A673 (cell line): Measurements from ENCODE around the gene IRX4.

ENCODE experiments used
- EZH2 ChIP-seq: fragments of 200-600 bp; sonication (generic); IDR thresholded peaks from 2 replicates; pipeline ENCODE4 v1.6.1; 2017; ENCODE audit warnings: borderline replicate concordance, low read depth, mild to moderate bottlenecking, mixed read lengths, antibody characterized with exemption, low read length; ENCODE audit not compliant: poor library complexity, severe bottlenecking
- TF ChIP-seq, protein P1 (sequence below): fragments of 300-800, 200-600 bp; sonication (generic); conservative IDR thresholded peaks from 2 replicates; pipeline ENCODE4 v1.5.1; 2017; ENCODE audit warnings: low read depth, mild to moderate bottlenecking, antibody characterized with exemption, low read length, moderate library complexity, mixed read lengths

DNA sequence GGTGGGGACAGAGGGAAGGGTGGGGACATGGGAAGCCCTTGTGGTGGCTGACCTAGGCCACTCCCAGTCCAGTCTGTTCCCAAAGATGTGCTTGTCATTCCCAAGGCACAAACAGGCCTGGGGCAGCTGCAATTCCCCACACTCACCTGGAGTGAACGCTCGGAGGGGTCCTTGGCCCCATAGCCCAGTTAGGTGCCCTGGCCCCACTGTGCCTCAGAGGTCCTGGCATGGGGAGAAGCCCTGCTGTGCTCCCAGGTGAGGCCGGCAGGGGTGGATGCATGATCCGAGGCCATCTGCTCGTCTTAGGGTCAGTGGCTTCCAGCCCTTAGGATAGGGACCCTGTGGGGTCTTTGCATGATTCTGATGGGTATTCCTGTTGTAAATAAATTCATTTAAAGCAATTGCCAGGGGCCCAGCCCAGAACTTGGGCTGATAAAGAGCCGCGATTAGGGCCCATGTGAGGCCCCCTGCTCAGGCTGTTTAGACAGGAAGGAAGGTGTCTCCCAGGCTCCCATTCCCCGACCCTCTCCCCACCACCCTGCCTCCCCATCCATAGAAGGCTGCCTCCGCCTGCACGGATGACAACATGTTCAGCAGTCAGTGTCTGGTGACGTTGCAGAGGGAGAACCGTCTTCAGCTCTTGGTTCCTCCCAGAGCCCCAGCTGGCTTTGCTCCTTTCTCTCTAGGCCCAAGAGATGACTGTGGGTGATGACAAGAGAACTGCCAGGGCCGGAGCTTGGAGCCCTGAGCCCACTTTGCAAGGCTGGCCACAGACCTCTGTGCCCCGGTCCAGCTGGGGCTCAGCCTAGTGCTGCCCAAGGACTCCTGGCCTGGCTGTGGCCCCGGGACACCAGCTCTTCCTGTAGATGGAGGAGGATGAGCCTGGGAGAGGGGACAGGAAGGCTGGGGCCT is 28.4 kb upstream of the IRX4 start:
- TF ChIP-seq, protein P1, sequence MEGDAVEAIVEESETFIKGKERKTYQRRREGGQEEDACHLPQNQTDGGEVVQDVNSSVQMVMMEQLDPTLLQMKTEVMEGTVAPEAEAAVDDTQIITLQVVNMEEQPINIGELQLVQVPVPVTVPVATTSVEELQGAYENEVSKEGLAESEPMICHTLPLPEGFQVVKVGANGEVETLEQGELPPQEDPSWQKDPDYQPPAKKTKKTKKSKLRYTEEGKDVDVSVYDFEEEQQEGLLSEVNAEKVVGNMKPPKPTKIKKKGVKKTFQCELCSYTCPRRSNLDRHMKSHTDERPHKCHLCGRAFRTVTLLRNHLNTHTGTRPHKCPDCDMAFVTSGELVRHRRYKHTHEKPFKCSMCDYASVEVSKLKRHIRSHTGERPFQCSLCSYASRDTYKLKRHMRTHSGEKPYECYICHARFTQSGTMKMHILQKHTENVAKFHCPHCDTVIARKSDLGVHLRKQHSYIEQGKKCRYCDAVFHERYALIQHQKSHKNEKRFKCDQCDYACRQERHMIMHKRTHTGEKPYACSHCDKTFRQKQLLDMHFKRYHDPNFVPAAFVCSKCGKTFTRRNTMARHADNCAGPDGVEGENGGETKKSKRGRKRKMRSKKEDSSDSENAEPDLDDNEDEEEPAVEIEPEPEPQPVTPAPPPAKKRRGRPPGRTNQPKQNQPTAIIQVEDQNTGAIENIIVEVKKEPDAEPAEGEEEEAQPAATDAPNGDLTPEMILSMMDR: no peak
- TF ChIP-seq EZH2: no peak
